AG10803 (cell line): ENCODE measurements around the gene APH1B.

ENCODE experiments used
- DNase-seq: peaks from one replicate; pipeline ENCODE4 v3.0.0; 2010; ENCODE audit warnings: low read depth
- H3K4me3 ChIP-seq: 2 replicates; pipeline ENCODE4 v1.5.1; 2011; ENCODE audit warnings: mild to moderate bottlenecking, low read length, control low read depth
- CTCF ChIP-seq: conservative IDR thresholded peaks from 2 replicates; pipeline ENCODE4 v1.5.1; 2011; ENCODE audit warnings: mild to moderate bottlenecking, low read length, control low read depth, inconsistent platforms

Gene APH1B

GRCh38 chr15:63327648-63328421 lies 50.4 kb downstream of the APH1B start:
- no peak for TF ChIP-seq CTCF
- no peak overlapping the region for H3K4me3 ChIP-seq
- no peak for DNase-seq

GRCh38 chr15:63329567-63330350 lies 52.4 kb downstream of the APH1B start:
- DNase-seq, result no peak
- no peak for TF ChIP-seq CTCF
- H3K4me3 ChIP-seq, result no peak overlapping the region

- DNase-seq, result no peak
- H3K4me3 ChIP-seq, result no peak overlapping the region
- no peak for TF ChIP-seq CTCF
Measured at GRCh38 chr15:63330926-63331325, 53.5 kb downstream of the APH1B start.

GRCh38 chr15:63331456-63331855 lies 54.1 kb downstream of the APH1B start:
- no peak for TF ChIP-seq CTCF
- no peak for DNase-seq

GRCh38 chr15:63332367-63333124 lies 55.1 kb downstream of the APH1B start:
- no peak overlapping the region for H3K4me3 ChIP-seq
- peak; percentile 85 for DNase-seq
- TF ChIP-seq CTCF, result no peak

More at GRCh38 chr15:63331456-63331855, 54.1 kb downstream of the APH1B start:
- no peak overlapping the region for H3K4me3 ChIP-seq

- H3K4me3 ChIP-seq, result no peak overlapping the region
- DNase-seq, result no peak
- no peak for TF ChIP-seq CTCF
Measured at GRCh38 chr15:63334821-63335220, 57.4 kb downstream of the APH1B start.
